SU-DHL-6 (cell line): ENCODE measurements around the gene KIF1A.

Source experiments
- CTCF ChIP-seq: fragments of 200-600 bp; sonication (generic); IDR thresholded peaks from one replicate; pipeline ENCODE4 v1.5.1; 2017; ENCODE audit warnings: antibody characterized with exemption, mild to moderate bottlenecking, low read length, moderate library complexity; ENCODE audit not compliant: insufficient read depth, poor library complexity, severe bottlenecking
- EZH2phosphoT487 ChIP-seq: fragments of 200-600 bp; sonication (generic), shearing (Covaris generic); conservative IDR thresholded peaks from 2 replicates; pipeline ENCODE4 v1.6.1; 2018; ENCODE audit warnings: mild to moderate bottlenecking, antibody characterized with exemption, low read length, moderate library complexity, mixed read lengths

- TF ChIP-seq CTCF (no peak), EZH2phosphoT487 (no peak)
Measured at GRCh38 chr2:240820607-240821428, 799 bp upstream of the KIF1A start.
